Activated T-cell treated with anti-CD3 and anti-CD28 coated beads, Interleukin-2, amount 50 U/mL, for 4 hours (primary cell): ENCODE data around the gene YPEL3. TPM values are rescaled to one million over a fixed set of nuclear protein-coding genes. Genes with fewer than 3 reads are reported as not detected.
A peak's percentile ranks its signal among the peaks of the same experiment; 100 is the strongest.

ENCODE experiments used
- ATAC-seq, 2 donors: fragments of 200-7000 bp; cut with Tn5 transposase; one replicate each; pipeline ENCODE4 v1.10.0; 2021
- DNase-seq: peaks from one replicate; pipeline ENCODE4 v3.0.0-alpha.2; 2020
- H3K27me3 Mint-ChIP-seq: one replicate; pipeline ENCODE4 v1.8.0; 2021; ENCODE audit warnings: low read depth, mixed read lengths
- H3K36me3 Mint-ChIP-seq: one replicate; pipeline ENCODE4 v1.8.0; 2022; ENCODE audit warnings: mixed read lengths; ENCODE audit not compliant: insufficient read depth
- H3K4me1 Mint-ChIP-seq: one replicate; pipeline ENCODE4 v1.8.0; 2021; ENCODE audit warnings: low read depth, mixed read lengths
- H3K4me3 Mint-ChIP-seq: one replicate; pipeline ENCODE4 v1.8.0; 2021; ENCODE audit warnings: mild to moderate bottlenecking, moderate library complexity, mixed read lengths
- H3K9me3 Mint-ChIP-seq: one replicate; pipeline ENCODE4 v1.8.0; 2021; ENCODE audit warnings: mixed read lengths
- total RNA-seq, 3 donors: library from RNA; stranded (reverse); gene quantifications; one replicate each; pipeline ENCODE4 v1.2.1, GENCODE V29; 2021

The YPEL3 gene
- total RNA-seq, 3 donors from 2014 or later, result 4.4 to 7.2 (median 6.1) TPM

- DNase-seq, result peak; percentile 62
- Mint-ChIP-seq H3K4me3 (peak overlapping the region; percentile 98), H3K9me3 (no peaks in the 10 kb centered on the region), H3K4me1 (peaks cover 25% of the 10 kb centered on the region), H3K36me3 (peaks cover 20% of the 10 kb centered on the region), H3K27me3 (no peaks in the 10 kb centered on the region)
- peak; percentile 27 to 28 for ATAC-seq
These were observed 31.9 kb downstream of the YPEL3 start for GRCh38 chr16:30063893-30064728.

DNA sequence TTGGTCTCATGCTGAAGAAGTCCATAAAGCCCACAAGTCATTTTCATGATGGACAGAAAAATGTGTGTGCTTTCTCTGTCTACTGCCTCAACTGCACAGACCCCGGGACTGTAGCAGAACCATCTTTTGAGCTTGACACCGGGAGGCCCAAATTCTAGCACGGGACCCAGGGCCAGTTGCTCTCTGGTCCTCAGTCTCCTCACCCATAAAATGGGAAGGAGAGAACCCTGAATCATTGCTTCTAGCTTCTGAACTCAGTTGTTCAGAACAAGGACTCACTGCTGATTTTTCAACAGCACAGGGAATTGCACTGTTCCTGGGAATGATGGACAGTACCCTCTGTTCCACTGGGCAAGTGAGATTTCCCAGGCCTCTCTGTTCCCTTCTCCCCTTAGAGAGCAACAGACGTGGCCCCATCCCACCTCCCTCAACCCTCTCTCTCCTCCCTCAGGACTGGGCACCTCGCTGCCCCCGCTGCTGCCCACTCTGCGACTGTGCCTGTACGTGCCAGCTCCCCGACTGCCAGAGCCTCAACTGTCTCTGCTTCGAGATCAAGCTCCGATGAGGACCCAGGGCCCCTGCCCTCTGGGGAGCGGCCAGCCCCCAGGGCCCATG lies 32.6 kb downstream of the YPEL3 start:
- ATAC-seq (no peak), DNase-seq (no peak)
- Mint-ChIP-seq H3K27me3 (no peaks in the 10 kb centered on the region), H3K36me3 (peaks cover 14% of the 10 kb centered on the region), H3K4me3 (peak overlapping the region; percentile 98), H3K4me1 (peaks cover 19% of the 10 kb centered on the region), H3K9me3 (no peaks in the 10 kb centered on the region)

DNA sequence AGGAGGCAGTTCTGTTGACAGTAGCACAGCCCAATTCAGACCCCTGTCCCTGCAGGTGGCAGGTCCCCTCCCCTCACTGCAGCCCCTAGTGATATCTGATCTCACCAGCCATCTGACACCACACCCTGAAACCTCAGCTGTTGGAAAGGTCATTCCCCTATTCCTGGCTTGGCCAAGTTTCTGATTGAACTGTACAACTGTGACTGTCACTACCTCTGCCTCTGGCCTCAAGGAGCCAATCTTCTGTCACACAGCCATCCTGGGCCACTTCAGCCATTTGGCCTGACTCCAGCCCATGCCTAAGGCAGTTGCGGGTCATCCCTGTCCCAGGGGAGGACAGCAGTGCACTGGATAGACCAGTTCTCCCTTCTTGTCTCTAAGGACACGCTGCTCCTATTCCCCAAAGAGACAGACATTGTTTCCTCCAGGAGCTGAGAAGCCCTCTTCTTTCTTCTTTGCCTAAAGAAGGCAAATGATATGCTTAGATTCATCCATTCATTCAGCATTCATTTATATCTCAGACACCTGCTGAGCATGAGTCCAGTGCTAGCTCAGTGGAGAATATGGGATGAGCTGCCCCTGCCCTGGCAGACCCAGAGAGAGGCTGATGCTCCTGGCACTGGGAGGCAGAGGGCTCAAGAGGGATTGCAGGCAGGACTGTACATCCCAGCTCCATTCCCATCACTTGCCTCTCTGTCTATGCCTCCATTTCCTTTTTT lies 35.0 kb downstream of the YPEL3 start:
- ATAC-seq, result no peak
- Mint-ChIP-seq H3K36me3 (no peaks in the 10 kb centered on the region), H3K4me1 (peaks cover 5% of the 10 kb centered on the region), H3K4me3 (no peak overlapping the region), H3K27me3 (no peaks in the 10 kb centered on the region), H3K9me3 (no peaks in the 10 kb centered on the region)
- no peak for DNase-seq

DNA sequence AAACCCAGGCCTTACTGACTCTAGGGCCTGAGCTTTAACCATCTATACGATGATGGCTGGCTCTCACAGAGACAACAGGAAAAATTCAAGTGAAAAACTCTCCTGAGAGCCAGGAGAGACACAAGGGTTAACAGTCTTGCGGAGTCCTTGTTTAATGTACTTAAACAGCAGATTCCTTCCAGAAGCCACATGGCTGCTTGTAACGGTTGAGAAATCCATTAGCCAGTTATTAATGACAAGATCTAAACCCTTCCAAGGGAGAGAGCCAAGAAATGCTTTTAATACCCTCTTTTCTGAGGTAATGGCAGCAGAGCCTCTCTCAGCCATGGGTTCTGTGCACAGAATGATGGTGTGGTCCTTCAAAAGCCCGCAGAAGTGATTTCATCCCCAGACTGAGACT lies 35.7 kb downstream of the YPEL3 start:
- H3K36me3 Mint-ChIP-seq, result no peaks in the 10 kb centered on the region
- DNase-seq (no peak), ATAC-seq (no peak)

DNA sequence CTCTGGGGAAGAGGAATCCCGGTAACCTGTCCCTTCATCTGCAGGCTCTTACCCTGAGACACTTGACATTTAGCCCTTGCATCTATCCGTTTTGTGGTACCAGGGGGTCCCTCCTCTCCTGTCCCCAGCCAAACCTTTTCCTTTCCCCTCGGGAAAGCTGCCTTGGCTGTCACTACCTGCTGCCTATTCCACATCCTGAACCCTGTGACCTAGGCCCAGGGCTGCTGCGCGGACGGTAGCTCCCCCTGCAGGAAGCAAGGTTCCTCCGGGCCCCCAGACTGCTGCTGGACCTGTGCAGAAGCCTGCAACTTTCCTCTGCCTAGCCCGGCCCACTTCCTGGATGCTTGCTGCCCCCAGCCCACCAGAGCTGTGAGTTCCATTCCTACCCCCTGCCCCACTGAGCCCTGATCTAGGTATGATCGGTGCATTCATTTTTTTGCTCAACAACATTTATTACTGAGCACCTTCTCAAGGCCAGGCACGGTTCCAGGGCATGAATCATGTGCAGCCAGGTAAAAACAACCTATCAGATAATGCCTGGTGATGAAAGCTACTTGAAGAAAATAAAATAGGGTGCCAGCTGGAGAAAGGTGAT lies 41.0 kb downstream of the YPEL3 start:
- DNase-seq, result peak; percentile 22
- Mint-ChIP-seq H3K4me1 (peaks cover 20% of the 10 kb centered on the region), H3K4me3 (peak overlapping the region; percentile 34), H3K36me3 (no peaks in the 10 kb centered on the region), H3K9me3 (no peaks in the 10 kb centered on the region), H3K27me3 (no peaks in the 10 kb centered on the region)
- peak; percentile 65 to 72 for ATAC-seq

More for the DNA sequence above, 35.7 kb downstream of the YPEL3 start:
- Mint-ChIP-seq H3K9me3 (no peaks in the 10 kb centered on the region), H3K4me1 (peaks cover 6% of the 10 kb centered on the region), H3K4me3 (no peak overlapping the region), H3K27me3 (no peaks in the 10 kb centered on the region)

DNA sequence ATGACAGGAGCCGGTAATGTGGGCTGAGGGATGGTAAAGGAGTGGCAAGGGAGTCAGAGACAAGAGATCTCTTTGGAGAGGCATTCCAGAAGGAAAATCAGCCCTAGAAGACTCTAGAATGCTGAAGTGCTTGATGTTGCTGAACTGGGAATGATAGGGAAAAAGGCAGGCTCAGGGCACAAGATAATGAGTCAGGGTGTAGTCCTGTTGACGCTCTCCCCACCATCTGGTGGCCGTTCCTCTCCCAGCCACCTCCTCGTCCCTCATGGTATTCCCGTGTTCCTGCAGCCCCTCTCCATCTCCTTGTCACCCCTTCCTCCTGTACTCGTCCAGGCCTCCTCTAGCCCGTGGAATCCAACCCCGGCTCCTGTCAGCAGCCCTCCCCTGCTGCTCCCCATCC lies 41.6 kb downstream of the YPEL3 start:
- peaks cover 20% of the 10 kb centered on the region for H3K4me1 Mint-ChIP-seq
- ATAC-seq (no peak), DNase-seq (no peak)
- H3K27me3 Mint-ChIP-seq, result no peaks in the 10 kb centered on the region
- H3K9me3 Mint-ChIP-seq, result no peaks in the 10 kb centered on the region
- no peaks in the 10 kb centered on the region for H3K36me3 Mint-ChIP-seq
- peak overlapping the region; percentile 49 for H3K4me3 Mint-ChIP-seq

DNA sequence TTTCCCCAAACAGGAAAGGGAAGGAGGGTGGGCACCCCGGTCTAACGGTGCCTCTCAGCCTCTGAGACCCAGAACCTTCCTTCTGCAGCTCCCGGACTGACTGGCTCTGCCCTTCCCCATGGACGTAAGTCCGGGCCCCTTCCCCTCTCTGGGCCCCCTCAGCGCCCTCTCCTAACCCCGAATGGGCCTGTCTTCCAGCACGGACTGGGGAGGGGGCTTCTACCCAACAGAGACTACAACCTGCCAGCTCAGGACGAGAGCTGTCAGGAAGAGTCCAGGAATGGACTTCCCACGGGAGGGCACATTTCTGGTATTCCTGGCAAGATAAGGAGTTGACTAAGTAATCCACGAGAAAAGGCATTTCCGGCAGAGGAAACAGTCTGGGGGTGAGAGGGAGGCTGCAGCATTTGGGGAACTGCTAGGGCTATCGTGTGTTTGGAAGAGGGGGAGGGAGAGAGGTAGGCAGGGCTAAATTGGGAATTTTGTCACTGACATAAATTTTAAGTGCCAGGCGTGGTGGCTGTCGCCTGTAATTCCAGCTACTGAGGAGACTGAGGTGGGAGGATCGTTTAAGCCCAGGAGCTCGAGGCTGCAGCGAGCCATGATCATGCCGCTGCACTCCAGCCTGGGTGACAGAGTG lies 42.5 kb downstream of the YPEL3 start:
- ATAC-seq (peak; percentile 9 to 36), DNase-seq (no peak)
- Mint-ChIP-seq H3K27me3 (no peaks in the 10 kb centered on the region), H3K4me3 (peak overlapping the region; percentile 86), H3K4me1 (peaks cover 20% of the 10 kb centered on the region), H3K36me3 (no peaks in the 10 kb centered on the region), H3K9me3 (no peaks in the 10 kb centered on the region)

DNA sequence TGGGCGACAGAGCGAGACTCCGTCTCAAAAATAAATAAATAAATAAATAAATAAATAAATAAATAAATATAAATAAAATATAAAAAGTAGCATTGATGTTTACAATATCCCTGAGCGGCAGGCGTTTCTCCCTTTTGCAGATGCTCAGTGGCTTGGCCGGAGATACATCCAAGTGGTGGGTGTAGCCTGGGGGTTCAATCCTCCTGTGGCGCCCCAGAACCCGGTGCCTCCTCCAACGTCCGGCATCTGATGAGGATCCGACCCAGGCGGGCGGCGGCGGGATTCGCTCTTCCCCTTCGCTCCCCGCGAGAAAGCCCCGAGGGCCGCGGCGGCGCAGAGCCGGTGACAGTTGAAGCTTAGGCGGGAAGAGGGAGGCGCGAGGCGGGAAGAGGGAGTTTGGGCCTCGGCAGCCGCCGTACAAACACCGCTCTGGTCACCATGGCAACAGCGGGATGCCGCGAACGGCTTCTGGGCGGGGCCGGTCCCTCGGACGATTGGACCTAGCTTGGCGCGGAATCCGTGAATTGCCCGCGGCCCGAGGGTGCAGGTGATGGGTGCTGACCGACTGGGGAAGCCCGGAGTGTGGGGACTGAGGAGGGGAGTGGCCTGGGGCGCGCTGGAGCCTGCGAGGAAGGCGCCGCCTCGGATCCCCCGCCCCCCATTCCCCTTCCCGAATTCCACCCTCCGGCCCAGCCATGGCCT lies 43.2 kb downstream of the YPEL3 start:
- Mint-ChIP-seq H3K4me3 (peak overlapping the region; percentile 86), H3K36me3 (no peaks in the 10 kb centered on the region), H3K27me3 (no peaks in the 10 kb centered on the region), H3K9me3 (no peaks in the 10 kb centered on the region), H3K4me1 (peaks cover 20% of the 10 kb centered on the region)
- DNase-seq (peak; percentile 87), ATAC-seq (peak; percentile 85 to 86)

GRCh38 chr16:30051518-30051917 lies 44.5 kb downstream of the YPEL3 start:
- H3K36me3 Mint-ChIP-seq, result no peaks in the 10 kb centered on the region
- no peaks in the 10 kb centered on the region for H3K27me3 Mint-ChIP-seq

GRCh38 chr16:30049871-30050270 lies 46.1 kb downstream of the YPEL3 start:
- Mint-ChIP-seq H3K36me3 (no peaks in the 10 kb centered on the region), H3K27me3 (no peaks in the 10 kb centered on the region), H3K4me3 (no peak overlapping the region), H3K9me3 (no peaks in the 10 kb centered on the region), H3K4me1 (peaks cover 14% of the 10 kb centered on the region)
- no peak for DNase-seq
- no peak for ATAC-seq

More at GRCh38 chr16:30051518-30051917, 44.5 kb downstream of the YPEL3 start:
- DNase-seq, result no peak
- peaks cover 20% of the 10 kb centered on the region for H3K4me1 Mint-ChIP-seq
- no peak for ATAC-seq
- no peaks in the 10 kb centered on the region for H3K9me3 Mint-ChIP-seq
- H3K4me3 Mint-ChIP-seq, result peak overlapping the region; percentile 40

DNA sequence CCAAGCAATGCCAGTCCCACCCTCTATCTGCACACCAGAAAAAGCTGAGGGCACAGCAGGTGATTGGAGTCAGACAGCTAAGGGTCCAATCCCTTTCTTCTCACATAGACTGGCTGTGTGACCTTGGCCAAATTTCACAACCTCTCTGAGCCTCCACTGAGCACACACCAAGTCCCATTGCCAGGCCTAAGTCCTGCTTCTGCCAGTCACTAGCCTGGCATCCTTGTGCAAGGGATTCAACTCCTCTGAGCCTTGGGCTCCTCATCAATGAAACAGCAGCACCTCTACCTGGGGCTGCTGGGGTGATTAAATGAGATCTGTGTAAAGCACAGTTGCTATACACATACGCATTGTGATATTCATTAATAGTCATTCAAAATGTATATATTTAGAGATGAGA lies 49.4 kb downstream of the YPEL3 start:
- no peak for ATAC-seq
- DNase-seq, result no peak
- Mint-ChIP-seq H3K4me1 (peaks cover 2% of the 10 kb centered on the region), H3K27me3 (no peaks in the 10 kb centered on the region), H3K9me3 (no peaks in the 10 kb centered on the region), H3K4me3 (no peak overlapping the region), H3K36me3 (no peaks in the 10 kb centered on the region)

GRCh38 chr16:30046178-30046577 lies 49.8 kb downstream of the YPEL3 start:
- no peak for DNase-seq
- Mint-ChIP-seq H3K9me3 (no peaks in the 10 kb centered on the region), H3K27me3 (no peaks in the 10 kb centered on the region), H3K4me3 (no peak overlapping the region), H3K4me1 (no peaks in the 10 kb centered on the region), H3K36me3 (no peaks in the 10 kb centered on the region)
- ATAC-seq, result no peak
